Loucy (cell line): ENCODE data around the gene OR10G8.

Source experiments
- CTCF ChIP-seq: fragments of 200-600 bp; sonication (generic); conservative IDR thresholded peaks from 2 replicates; pipeline ENCODE4 v1.5.1; 2014; ENCODE audit warnings: mild to moderate bottlenecking, antibody characterized with exemption, low read length
- EZH2phosphoT487 ChIP-seq: fragments of 200-600 bp; IDR thresholded peaks from 2 replicates; pipeline ENCODE4 v1.6.1; 2018; ENCODE audit warnings: antibody characterized with exemption, mild to moderate bottlenecking, moderate library complexity, borderline replicate concordance

GRCh38 chr11:124039557-124039956 lies 13.0 kb downstream of the OR10G8 start:
- TF ChIP-seq CTCF (no peak), EZH2phosphoT487 (no peak)
